ENCODE data around the gene CT45A10. TPM values are rescaled to one million over a fixed set of nuclear protein-coding genes. Genes with fewer than 3 reads are reported as not detected.
"Not testable (repeated sequence)": the region's sequence is repeated elsewhere in the genome, so short reads cannot be mapped to it uniquely, and the experiment has no call there.

Gene CT45A10, protein sequence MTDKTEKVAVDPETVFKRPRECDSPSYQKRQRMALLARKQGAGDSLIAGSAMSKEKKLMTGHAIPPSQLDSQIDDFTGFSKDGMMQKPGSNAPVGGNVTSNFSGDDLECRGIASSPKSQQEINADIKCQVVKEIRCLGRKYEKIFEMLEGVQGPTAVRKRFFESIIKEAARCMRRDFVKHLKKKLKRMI
- not detected for total RNA-seq
- polyA plus RNA-seq: not detected
- long read RNA-seq, donor 1: 0 reads
- long read RNA-seq, donor 2: 0 reads
- long read RNA-seq, donor 3: 0 reads
- long read RNA-seq, donor 4: 0 reads
- long read RNA-seq, donor 5: 0 reads
- long read RNA-seq, donor 6: 0 reads
- long read RNA-seq, donor 7: 0 reads
- long read RNA-seq, donor 8: 0 reads
- long read RNA-seq, donor 9: 0 reads
- long read RNA-seq, donor 10: 0 reads

DNA sequence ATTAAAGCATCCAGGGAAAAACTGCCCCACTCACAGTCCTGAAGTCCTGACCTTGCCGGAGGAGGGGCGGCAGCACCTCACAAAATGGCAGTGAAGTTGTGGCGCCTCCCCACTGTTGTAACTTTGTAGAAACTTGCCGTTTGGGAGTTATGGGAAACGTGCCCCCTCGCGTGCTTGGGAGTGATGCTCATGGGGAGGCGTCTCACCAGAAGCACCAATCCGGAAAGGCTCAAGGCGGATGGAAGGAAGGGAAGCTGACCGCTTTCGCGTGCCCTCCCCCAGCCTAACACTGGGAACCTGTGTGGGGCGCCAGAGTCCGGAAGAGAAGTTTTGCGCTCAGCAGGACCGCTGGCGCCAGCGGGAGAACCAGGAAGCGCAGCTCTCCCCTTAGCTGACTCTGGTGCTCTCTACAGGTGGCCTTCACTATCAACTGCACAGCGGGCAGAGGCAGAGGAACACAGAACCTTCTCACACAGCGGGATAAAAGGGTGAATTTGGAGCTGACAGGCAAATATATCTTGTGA, at the start of gene CT45A10, which contains the start of gene SAGE1:
Gene CT45A10, minus strand, starts transcription at position 151 of the 524 bp plus-strand sequence. CDS start 8,100 bp downstream, outside the sequence.
Gene SAGE1, plus strand, starts transcription at position 423 of the 524 bp plus-strand sequence. CDS start 2,527 bp downstream, outside the sequence.
- Histone ChIP-seq H3K9me3 (ENCODE audit: control insufficient read depth in 2 of 2, insufficient read depth in 1 of 2, low read length in 1 of 2) (no peaks in the 10 kb centered on the region), H3K4me3 (ENCODE audit: low read length in 2 of 2) (no peak within 1 kb of the TSS), H3K27ac (ENCODE audit: low read depth in 1 of 2, low read length in 1 of 2) (no peak within 1 kb of the TSS), H3K27me3 (ENCODE audit: control insufficient read depth in 2 of 2, insufficient read depth in 1 of 2, low read length in 1 of 2) (no peaks in the 10 kb centered on the region), H3K36me3 (ENCODE audit: control insufficient read depth in 2 of 2, insufficient read depth in 2 of 2, low read length in 1 of 2) (no peaks in the 10 kb centered on the region), H3K4me1 (ENCODE audit: control insufficient read depth in 2 of 2, insufficient read depth in 2 of 2, low read length in 2 of 2) (no peaks in the 10 kb centered on the region)
- no peak for DNase-seq (ENCODE audit: low read depth in 6 of 9, low spot score in 9 of 9)
- 98% methylated on average over 22 of the region's 22 CpGs for WGBS

GRCh38 chrX:135931644-135932487, 38.6 kb upstream of the CT45A10 start:
- peak in 4 of 9 donors; percentile 0 to 46 (median 27) for DNase-seq (ENCODE audit: low read depth in 6 of 9, low spot score in 9 of 9)
- Histone ChIP-seq H3K4me1 (ENCODE audit: control insufficient read depth in 2 of 2, insufficient read depth in 2 of 2, low read length in 2 of 2) (no peaks in the 10 kb centered on the region), H3K4me3 (ENCODE audit: low read length in 2 of 2) (no peak overlapping the region), H3K27me3 (ENCODE audit: control insufficient read depth in 2 of 2, insufficient read depth in 1 of 2, low read length in 1 of 2) (no peaks in the 10 kb centered on the region), H3K36me3 (ENCODE audit: control insufficient read depth in 2 of 2, insufficient read depth in 2 of 2, low read length in 1 of 2) (no peaks in the 10 kb centered on the region), H3K27ac (ENCODE audit: low read depth in 1 of 2, low read length in 1 of 2) (no peak overlapping the region), H3K9me3 (ENCODE audit: control insufficient read depth in 2 of 2, insufficient read depth in 1 of 2, low read length in 1 of 2) (no peaks in the 10 kb centered on the region)
- 63% methylated on average over 19 of the region's 19 CpGs for WGBS

DNA sequence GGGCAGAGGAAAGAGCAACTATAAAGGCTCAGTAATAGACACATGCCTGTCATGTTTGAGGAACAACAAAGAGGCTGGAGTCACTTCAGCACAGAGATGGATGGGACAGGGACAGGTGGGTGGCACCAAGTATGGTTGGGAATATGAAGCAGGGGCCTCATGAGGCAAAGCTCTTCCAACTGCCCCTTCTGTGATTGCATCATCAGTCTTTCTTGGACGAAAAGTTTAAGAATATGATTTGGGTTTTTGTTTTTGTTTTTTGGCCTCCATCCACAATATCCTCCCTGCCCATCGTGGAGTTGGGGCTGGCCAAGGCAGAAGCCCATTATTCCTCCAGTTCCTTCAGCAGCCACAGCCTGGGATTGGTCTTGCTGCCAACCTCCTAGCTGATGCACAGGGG, 34.7 kb upstream of the CT45A10 start:
- 90% methylated on average over 2 of the region's 2 CpGs for WGBS
- no peaks in the 10 kb centered on the region for H3K36me3 ChIP-seq (ENCODE audit: control insufficient read depth in 2 of 2, insufficient read depth in 2 of 2, low read length in 1 of 2)
- no peaks in the 10 kb centered on the region for H3K4me1 ChIP-seq (ENCODE audit: control insufficient read depth in 2 of 2, insufficient read depth in 2 of 2, low read length in 2 of 2)
- H3K9me3 ChIP-seq (ENCODE audit: control insufficient read depth in 2 of 2, insufficient read depth in 1 of 2, low read length in 1 of 2): no peaks in the 10 kb centered on the region
- DNase-seq (ENCODE audit: low read depth in 6 of 9, low spot score in 9 of 9): no peak
- H3K27ac ChIP-seq (ENCODE audit: low read depth in 1 of 2, low read length in 1 of 2): no peak overlapping the region
- H3K4me3 ChIP-seq (ENCODE audit: low read length in 2 of 2): no peak overlapping the region
- no peaks in the 10 kb centered on the region for H3K27me3 ChIP-seq (ENCODE audit: control insufficient read depth in 2 of 2, insufficient read depth in 1 of 2, low read length in 1 of 2)

- H3K27me3 ChIP-seq (ENCODE audit: control insufficient read depth in 2 of 2, insufficient read depth in 1 of 2, low read length in 1 of 2): no peaks in the 10 kb centered on the region
- no peaks in the 10 kb centered on the region for H3K4me1 ChIP-seq (ENCODE audit: control insufficient read depth in 2 of 2, insufficient read depth in 2 of 2, low read length in 2 of 2)
- H3K4me3 ChIP-seq (ENCODE audit: low read length in 2 of 2): no peak overlapping the region
- no peaks in the 10 kb centered on the region for H3K9me3 ChIP-seq (ENCODE audit: control insufficient read depth in 2 of 2, insufficient read depth in 1 of 2, low read length in 1 of 2)
- H3K27ac ChIP-seq (ENCODE audit: low read depth in 1 of 2, low read length in 1 of 2): no peak overlapping the region
- no peak for DNase-seq (ENCODE audit: low read depth in 6 of 9, low spot score in 9 of 9)
- H3K36me3 ChIP-seq (ENCODE audit: control insufficient read depth in 2 of 2, insufficient read depth in 2 of 2, low read length in 1 of 2): no peaks in the 10 kb centered on the region
- 93% methylated on average over 5 of the region's 5 CpGs for WGBS
Measured at GRCh38 chrX:135923353-135923752, 30.1 kb upstream of the CT45A10 start.

DNA sequence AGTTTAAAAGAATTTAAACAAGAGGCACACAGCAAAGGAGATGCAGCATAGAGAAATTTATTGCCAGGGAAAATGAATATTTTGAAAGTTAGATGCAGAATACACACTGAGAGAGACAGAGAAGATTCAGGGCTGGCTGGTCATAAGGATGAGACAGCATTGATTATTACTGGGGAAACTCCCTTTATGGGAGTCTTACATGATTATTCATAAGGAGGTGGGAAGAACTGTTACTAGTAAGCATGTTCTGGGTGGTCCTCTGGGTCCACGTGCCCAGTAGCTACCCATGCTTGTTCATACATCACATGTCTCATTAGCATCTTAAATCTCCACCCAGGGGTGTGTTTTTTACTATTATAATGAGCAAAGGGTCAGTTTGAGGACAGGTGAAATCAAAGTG, 27.3 kb upstream of the CT45A10 start:
- H3K27me3 ChIP-seq (ENCODE audit: control insufficient read depth in 2 of 2, insufficient read depth in 1 of 2, low read length in 1 of 2): not testable (repeated sequence)
- WGBS: 91% methylated on average over 1 of the region's 1 CpG

GRCh38 chrX:135914404-135914803, 21.2 kb upstream of the CT45A10 start:
- Histone ChIP-seq H3K4me3 (ENCODE audit: low read length in 2 of 2) (no peak overlapping the region), H3K9me3 (ENCODE audit: control insufficient read depth in 2 of 2, insufficient read depth in 1 of 2, low read length in 1 of 2) (no peaks in the 10 kb centered on the region), H3K4me1 (ENCODE audit: control insufficient read depth in 2 of 2, insufficient read depth in 2 of 2, low read length in 2 of 2) (no peaks in the 10 kb centered on the region), H3K36me3 (ENCODE audit: control insufficient read depth in 2 of 2, insufficient read depth in 2 of 2, low read length in 1 of 2) (no peaks in the 10 kb centered on the region), H3K27ac (ENCODE audit: low read depth in 1 of 2, low read length in 1 of 2) (no peak overlapping the region), H3K27me3 (ENCODE audit: control insufficient read depth in 2 of 2, insufficient read depth in 1 of 2, low read length in 1 of 2) (no peaks in the 10 kb centered on the region)
- DNase-seq (ENCODE audit: low read depth in 6 of 9, low spot score in 9 of 9): no peak
- WGBS: 96% methylated on average over 5 of the region's 5 CpGs

More for the DNA sequence above, 27.3 kb upstream of the CT45A10 start:
- H3K27ac ChIP-seq (ENCODE audit: low read depth in 1 of 2, low read length in 1 of 2); H3K36me3 ChIP-seq (ENCODE audit: control insufficient read depth in 2 of 2, insufficient read depth in 2 of 2, low read length in 1 of 2); H3K4me1 ChIP-seq (ENCODE audit: control insufficient read depth in 2 of 2, insufficient read depth in 2 of 2, low read length in 2 of 2); DNase-seq (ENCODE audit: low read depth in 6 of 9, low spot score in 9 of 9); H3K9me3 ChIP-seq (ENCODE audit: control insufficient read depth in 2 of 2, insufficient read depth in 1 of 2, low read length in 1 of 2); H3K4me3 ChIP-seq (ENCODE audit: low read length in 2 of 2): not testable (repeated sequence)

GRCh38 chrX:135910251-135910650, 17.0 kb upstream of the CT45A10 start:
- Histone ChIP-seq H3K9me3 (ENCODE audit: control insufficient read depth in 2 of 2, insufficient read depth in 1 of 2, low read length in 1 of 2) (no peaks in the 10 kb centered on the region), H3K27me3 (ENCODE audit: control insufficient read depth in 2 of 2, insufficient read depth in 1 of 2, low read length in 1 of 2) (no peaks in the 10 kb centered on the region), H3K4me3 (ENCODE audit: low read length in 2 of 2) (no peak overlapping the region), H3K27ac (ENCODE audit: low read depth in 1 of 2, low read length in 1 of 2) (no peak overlapping the region), H3K4me1 (ENCODE audit: control insufficient read depth in 2 of 2, insufficient read depth in 2 of 2, low read length in 2 of 2) (no peaks in the 10 kb centered on the region), H3K36me3 (ENCODE audit: control insufficient read depth in 2 of 2, insufficient read depth in 2 of 2, low read length in 1 of 2) (no peaks in the 10 kb centered on the region)
- DNase-seq (ENCODE audit: low read depth in 6 of 9, low spot score in 9 of 9): no peak
- WGBS: 97% methylated on average over 5 of the region's 5 CpGs

GRCh38 chrX:135892781-135893180, 463 bp downstream of the CT45A10 start:
- no peaks in the 10 kb centered on the region for H3K27me3 ChIP-seq (ENCODE audit: control insufficient read depth in 2 of 2, insufficient read depth in 1 of 2, low read length in 1 of 2)
- no peak overlapping the region for H3K27ac ChIP-seq (ENCODE audit: low read depth in 1 of 2, low read length in 1 of 2)
- H3K9me3 ChIP-seq (ENCODE audit: control insufficient read depth in 2 of 2, insufficient read depth in 1 of 2, low read length in 1 of 2): no peaks in the 10 kb centered on the region
- H3K4me1 ChIP-seq (ENCODE audit: control insufficient read depth in 2 of 2, insufficient read depth in 2 of 2, low read length in 2 of 2): no peaks in the 10 kb centered on the region
- H3K36me3 ChIP-seq (ENCODE audit: control insufficient read depth in 2 of 2, insufficient read depth in 2 of 2, low read length in 1 of 2): no peaks in the 10 kb centered on the region
- 99% methylated on average over 11 of the region's 11 CpGs for WGBS
- no peak overlapping the region for H3K4me3 ChIP-seq (ENCODE audit: low read length in 2 of 2)
- no peak for DNase-seq (ENCODE audit: low read depth in 6 of 9, low spot score in 9 of 9)

DNA sequence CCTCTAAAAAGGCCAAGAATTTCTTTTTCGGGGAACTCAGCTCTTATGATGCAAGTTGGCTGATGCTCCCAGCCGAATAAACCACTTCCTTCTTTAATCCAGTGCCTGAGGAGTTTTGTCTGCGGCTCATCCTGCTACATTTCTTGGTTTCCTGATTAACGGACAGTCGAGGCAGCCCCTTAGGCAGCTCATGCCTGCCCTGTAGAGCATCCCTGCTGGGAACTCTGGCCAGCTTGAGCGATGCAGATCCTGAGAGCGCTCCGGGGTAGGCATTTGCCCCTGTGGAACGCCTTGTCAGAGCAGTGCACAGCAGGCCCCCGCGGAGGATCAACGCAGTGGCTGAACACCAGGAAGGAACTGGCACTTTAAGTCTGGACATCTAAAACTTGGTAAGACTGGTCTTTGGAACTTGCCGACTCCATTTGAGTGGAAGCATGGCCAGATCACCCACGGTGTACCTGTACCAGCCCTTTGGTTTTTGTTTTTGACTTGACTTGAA, 3.1 kb downstream of the CT45A10 start:
- 82% methylated on average over 14 of the region's 14 CpGs for WGBS
- no peaks in the 10 kb centered on the region for H3K36me3 ChIP-seq (ENCODE audit: control insufficient read depth in 2 of 2, insufficient read depth in 2 of 2, low read length in 1 of 2)
- H3K9me3 ChIP-seq (ENCODE audit: control insufficient read depth in 2 of 2, insufficient read depth in 1 of 2, low read length in 1 of 2): no peaks in the 10 kb centered on the region
- no peak overlapping the region for H3K27ac ChIP-seq (ENCODE audit: low read depth in 1 of 2, low read length in 1 of 2)
- no peak overlapping the region for H3K4me3 ChIP-seq (ENCODE audit: low read length in 2 of 2)
- no peaks in the 10 kb centered on the region for H3K4me1 ChIP-seq (ENCODE audit: control insufficient read depth in 2 of 2, insufficient read depth in 2 of 2, low read length in 2 of 2)
- no peak for DNase-seq (ENCODE audit: low read depth in 6 of 9, low spot score in 9 of 9)
- no peaks in the 10 kb centered on the region for H3K27me3 ChIP-seq (ENCODE audit: control insufficient read depth in 2 of 2, insufficient read depth in 1 of 2, low read length in 1 of 2)
